Colon (tissue), 2 donors: ENCODE data around the gene CNPY1.

Experiments
- FAIRE-seq: peaks from 2 replicates; lab custom pipeline; 2012; peaks lifted over from hg19 to GRCh38; lab: Jason Lieb, UNC
- donor health status: control.
- donor health status: control.

CNPY1 gene

GRCh38 chr7:155511702-155511996 lies 34.7 kb downstream of the CNPY1 start:
- FAIRE-seq = no peak

DNA sequence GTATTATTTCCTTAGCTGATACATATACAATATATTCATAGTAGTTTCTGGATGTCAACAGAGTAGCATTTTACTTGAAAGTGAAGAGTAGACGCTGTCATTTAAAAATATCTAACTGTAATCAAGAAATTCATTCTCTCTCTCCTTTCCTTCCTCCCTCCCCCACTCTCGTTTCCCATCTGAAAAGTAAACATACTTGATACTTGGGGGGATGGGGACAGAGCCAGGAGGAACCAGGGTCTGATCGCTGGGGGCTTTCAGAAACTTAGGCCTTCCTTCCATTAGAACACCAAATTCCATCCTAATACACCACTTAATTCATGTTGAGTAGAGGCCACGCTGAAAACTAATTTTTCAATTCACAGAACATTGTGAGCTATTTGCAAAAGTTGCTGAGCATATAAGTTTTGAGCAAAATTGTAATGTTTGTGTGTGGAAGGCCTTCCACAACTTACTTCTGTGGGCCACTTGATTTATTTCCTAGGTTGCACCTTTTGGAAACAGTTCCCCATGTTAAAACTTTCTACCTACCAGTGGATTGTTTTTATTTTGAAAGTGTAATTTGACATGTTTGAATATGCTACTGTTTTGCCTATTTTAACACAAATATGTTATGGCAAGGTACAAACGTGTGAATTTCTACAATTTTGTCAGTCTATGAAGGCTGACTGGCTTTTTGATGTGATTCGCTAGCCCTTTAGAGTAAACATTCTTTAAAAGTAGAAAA lies 35.2 kb downstream of the CNPY1 start:
- no peak for FAIRE-seq

- FAIRE-seq = no peak
These were observed 36.4 kb downstream of the CNPY1 start for GRCh38 chr7:155509725-155510551.

- no peak for FAIRE-seq
These were observed 37.0 kb downstream of the CNPY1 start for GRCh38 chr7:155509359-155509724.

DNA sequence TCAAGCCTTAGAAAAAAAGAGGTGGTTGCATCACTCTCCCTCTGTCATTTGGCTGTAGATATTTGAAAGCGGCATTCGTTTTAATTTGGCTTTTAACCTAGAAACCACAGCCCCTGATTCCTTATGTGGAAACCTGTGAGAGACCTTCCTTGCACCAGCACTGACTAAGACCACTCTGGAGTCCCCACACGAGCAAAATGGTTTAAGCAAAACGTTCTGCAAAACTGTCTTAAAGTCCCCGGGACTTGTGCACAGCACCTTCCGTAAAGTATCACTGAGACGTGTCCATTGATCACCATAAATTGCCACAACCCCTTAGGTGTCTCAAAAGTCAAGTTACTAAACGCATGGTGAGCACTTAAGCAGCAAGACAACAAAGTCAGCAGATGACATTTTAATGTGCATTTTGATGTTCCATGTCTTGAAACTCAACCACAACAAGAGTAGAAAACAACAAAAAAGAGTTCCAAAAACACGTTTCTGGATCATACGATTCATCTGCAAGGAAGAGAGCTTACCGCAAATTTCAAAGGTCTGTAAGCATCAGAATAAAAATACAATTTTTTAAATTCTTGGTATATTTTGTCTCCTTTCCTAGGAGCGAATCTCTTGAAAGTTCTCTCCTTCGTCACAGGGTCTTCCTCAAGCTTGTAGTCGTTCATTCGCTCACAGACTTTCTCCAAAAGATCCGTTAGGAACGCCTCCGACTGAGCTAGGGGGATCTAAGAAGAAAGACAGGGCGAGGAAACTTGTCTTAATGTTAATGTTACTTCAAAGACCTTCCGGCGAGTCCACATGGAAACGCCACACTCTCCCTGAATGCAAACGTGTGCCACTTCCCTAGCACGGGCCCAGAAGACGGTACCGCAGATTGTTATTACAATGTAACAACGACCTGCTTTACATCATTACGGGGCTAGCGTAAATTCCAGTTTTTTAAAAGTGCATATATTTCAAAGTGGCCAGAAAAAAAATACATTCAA lies 37.7 kb downstream of the CNPY1 start:
- FAIRE-seq = no peak

DNA sequence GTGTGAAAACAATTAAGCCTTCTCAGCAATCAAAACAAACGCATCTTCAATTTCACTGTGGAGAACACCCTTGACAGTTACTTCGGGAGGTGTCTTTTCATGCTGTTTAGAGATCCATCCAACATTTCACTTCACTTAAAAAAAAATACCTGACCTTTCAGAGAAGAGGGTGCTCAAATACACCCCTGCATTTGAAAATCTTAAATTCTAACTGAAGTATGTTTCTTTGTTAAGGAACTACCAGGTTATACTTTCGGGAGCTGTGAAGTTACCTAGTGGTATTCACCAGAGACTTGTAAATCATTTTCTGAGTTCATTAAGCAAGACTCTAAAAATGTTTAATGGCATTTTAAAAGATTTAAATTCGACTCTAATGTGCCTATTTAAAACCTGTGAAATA lies 38.8 kb downstream of the CNPY1 start:
- no peak for FAIRE-seq

DNA sequence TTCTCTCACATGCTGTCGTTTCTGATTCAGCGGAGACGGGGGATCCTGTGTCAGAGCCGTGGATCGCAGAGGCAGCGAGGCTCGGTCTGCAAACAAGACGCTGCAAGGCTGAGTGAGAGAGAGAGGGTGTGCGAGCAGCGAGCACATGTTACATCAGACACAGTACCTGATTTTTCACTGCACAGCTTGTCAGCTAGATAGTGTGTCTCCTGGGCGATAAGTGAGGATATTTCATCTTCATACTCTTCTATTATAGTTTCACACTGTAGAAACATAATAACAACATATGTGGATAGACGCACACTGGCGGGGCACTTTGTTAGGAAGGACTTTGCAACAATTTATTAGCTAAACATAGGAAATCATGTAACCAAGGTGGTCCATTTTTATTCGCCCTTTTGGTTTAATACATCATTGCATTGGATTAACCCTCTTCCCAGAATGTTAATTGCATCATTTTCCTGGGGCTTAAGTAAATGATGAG lies 39.5 kb downstream of the CNPY1 start:
- no peak for FAIRE-seq

- FAIRE-seq = no peak
These were observed 41.0 kb downstream of the CNPY1 start for GRCh38 chr7:155505422-155505793.

GRCh38 chr7:155497149-155497901 lies 49.0 kb downstream of the CNPY1 start:
- FAIRE-seq = no peak

DNA sequence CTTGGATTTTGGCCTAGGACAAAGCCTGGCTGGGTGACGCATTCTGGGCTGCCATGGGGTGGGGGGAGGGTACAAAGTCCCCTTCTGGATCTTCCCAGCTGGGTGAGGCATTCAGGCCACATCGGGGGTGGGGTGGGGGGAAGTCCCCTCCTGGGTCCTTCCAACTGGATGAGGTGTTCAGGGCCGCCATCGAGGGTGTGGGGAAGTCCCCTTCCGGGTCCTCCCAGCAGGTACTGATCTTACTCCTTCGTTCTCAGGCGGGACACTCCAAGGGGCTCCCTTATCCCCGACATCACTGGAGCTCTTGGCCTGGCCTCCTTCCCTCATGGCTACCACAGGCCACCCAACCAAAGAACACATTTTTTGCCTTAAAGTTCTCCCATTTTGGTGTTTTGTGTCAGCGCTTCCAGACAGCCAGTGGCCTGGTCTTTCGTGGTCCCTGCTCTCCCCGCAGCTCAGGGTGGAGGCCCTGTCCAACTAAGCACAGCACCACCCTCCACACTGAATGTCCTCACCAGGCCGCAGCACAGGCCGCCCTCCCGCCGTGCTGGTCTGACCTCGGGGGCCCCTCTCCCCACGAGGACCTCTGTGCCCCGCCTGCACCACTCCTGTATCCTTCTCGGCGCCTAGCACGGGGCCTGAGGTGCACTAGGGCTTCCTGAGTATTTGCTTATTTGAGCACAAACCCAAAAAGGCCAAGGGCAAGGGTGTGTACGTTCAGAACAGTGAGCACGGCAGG lies 49.9 kb downstream of the CNPY1 start:
- FAIRE-seq = no peak

- FAIRE-seq = no peak
These were observed 50.7 kb downstream of the CNPY1 start for GRCh38 chr7:155495440-155496248.

DNA sequence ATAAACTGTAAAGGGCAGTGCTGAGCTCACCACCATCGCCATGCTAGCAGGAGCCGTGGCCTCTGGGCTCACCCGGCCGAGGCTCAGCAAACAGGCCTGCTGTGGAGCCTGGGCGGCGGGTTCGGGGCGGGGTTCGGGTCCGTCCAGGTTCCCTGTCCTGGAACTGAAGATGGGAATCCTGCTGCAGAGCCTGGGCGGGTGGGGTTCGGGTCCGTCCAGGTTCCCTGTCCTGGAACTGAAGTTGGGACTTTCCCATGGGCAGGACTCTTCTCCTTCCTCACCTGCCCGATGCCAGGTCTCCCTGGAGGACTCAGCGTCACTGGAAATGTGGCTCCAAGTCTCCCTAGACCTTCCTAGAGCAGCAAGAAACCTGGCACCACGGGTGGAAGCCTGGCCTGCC lies 51.8 kb downstream of the CNPY1 start:
- FAIRE-seq = no peak

GRCh38 chr7:155493744-155494538 lies 52.4 kb downstream of the CNPY1 start:
- FAIRE-seq = no peak

- FAIRE-seq = no peak
These were observed 54.5 kb downstream of the CNPY1 start for GRCh38 chr7:155491812-155492211.

DNA sequence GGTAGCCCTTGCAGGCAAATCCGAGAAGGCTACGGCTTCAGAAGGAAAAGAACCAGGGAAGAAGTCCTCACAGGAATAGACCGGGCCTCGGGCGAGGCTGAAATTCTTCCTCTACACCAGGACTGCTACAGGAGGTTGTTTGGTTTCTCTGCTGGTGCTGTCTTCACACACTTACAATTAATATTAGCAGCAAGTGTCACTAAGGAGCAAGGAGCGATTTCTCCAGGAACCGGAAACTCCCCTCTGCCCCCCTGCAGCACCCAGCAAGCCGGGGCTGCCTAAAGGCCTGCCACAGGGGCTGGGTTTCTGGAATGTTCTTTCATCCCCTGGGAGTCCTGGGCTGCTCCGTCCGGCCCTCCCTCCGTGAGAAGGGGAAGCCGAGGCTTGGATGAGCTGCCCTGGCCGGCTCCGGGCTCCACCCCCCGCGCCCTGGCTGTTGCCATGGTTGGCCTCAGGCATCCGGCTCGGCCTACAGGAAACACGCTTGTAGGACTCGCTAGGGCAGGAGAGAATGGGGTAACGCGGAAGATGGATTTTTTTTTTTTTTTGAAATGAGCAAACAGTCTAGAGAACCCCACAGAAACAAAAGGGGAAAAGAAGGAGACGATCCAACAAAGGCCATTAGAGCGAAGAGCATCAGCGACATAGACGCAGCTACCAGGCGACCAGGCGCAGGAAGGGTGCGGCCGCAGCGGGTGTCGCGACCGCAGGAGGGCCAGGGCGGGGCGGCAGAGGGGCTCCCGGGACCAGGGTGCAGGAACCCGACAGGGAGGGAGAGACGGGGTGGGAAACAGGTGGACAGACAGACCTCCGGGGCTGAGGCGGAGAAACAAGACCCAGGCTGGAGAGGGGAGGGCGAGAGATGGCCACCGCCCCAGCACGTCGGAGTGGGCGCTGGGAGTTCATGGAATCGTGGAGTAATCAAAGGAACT lies 55.4 kb downstream of the CNPY1 start:
- FAIRE-seq = no peak

DNA sequence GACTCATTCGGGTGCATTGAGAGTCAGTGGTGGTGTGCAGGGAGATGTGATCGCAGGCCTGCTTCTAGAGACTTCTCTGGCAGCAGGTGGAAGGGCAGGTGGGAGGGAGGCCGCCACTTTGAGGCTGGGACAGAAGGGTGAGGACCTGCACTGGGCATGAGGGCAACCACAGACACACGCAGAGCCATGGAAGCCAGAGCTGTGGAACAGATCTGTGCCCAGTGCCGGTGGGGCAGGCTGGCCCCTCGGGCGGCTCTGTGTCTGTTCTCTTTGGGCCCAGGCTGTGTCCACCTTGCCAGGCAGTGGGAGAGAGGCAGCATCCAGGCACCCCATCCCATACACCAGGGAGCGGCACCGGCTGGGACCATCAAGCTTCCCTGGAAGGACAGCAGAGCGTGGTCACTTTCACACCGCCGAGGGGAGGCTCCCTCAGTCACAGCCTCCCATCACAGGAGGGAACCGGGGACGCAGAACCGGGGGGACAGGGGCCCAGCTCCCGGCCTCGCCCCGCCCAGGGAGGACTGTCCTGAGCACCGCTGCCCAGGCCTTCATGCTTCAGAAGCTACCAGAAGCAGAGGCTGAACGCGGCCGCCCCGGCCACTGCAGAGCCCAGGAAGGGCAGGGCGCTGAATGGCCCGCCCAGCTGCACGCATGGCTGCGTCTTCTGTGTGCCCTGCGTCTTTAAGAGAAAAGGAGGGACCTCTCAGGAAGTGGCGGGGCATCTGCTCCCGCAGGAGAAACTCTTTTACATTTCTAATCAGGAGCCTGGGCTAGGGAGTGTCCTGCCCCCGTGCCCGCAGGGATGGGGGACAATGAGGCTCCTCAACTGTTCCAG lies 56.3 kb downstream of the CNPY1 start:
- no peak for FAIRE-seq

DNA sequence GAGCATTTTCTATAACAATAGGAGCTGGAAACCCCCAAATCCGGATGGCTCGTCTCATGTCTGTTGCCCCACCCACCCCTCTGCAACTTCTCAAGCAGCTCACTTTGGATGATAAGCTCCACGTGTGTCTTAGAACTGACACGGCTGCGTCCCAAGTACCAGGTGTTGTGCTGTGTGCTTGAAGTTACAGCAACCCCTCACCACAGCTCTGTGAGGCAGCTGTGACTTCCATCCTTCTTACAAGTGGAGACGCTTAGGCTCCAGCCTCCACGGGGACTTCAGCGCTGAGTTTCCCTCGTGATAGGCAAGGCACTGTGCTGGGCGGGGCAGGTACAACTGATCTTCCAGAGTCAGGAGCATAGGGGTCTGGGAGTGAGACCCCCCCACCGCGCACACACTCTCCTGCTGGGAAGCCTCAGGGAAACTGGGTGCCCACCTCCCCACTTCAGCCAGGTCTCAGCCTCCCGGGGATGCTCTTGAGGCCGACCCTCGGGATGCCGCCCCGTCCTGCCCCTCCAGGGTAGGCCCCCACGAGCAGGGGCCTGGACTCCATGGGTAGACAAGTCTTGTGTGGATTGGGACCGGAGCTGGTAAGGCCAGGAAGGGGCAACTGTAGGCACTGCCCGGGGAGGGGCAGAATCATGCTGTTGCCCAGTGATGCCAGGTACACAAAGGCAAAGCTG lies 57.1 kb downstream of the CNPY1 start:
- no peak for FAIRE-seq
